ENCODE measurements around the gene CCDC85C.

The CCDC85C gene

GRCh38 chr14:99560922-99561683 is 42.9 kb downstream of the CCDC85C start:
- no peak for DNase-seq (ENCODE audit: low read depth in 1 of 2, low spot score in 1 of 2)

GRCh38 chr14:99560403-99560802 is 43.6 kb downstream of the CCDC85C start:
- no peak for DNase-seq (ENCODE audit: low read depth in 1 of 2, low spot score in 1 of 2)

- DNase-seq (ENCODE audit: low read depth in 1 of 2, low spot score in 1 of 2): no peak
Measured at GRCh38 chr14:99559286-99559990, 44.6 kb downstream of the CCDC85C start.

GRCh38 chr14:99556134-99556791 is 47.7 kb downstream of the CCDC85C start:
- no peak for DNase-seq (ENCODE audit: low read depth in 1 of 2, low spot score in 1 of 2)

- no peak for DNase-seq (ENCODE audit: low read depth in 1 of 2, low spot score in 1 of 2)
Measured at GRCh38 chr14:99554757-99555531, 49.1 kb downstream of the CCDC85C start.

- DNase-seq (ENCODE audit: low read depth in 1 of 2, low spot score in 1 of 2): no peak
Measured at GRCh38 chr14:99554184-99554583, 49.8 kb downstream of the CCDC85C start.

GRCh38 chr14:99552572-99553216 is 51.3 kb downstream of the CCDC85C start:
- DNase-seq (ENCODE audit: low read depth in 1 of 2, low spot score in 1 of 2): no peak

GRCh38 chr14:99552021-99552553 is 51.9 kb downstream of the CCDC85C start:
- no peak for DNase-seq (ENCODE audit: low read depth in 1 of 2, low spot score in 1 of 2)

- no peak for DNase-seq (ENCODE audit: low read depth in 1 of 2, low spot score in 1 of 2)
Measured at GRCh38 chr14:99551034-99551922, 52.7 kb downstream of the CCDC85C start.

- no peak for DNase-seq (ENCODE audit: low read depth in 1 of 2, low spot score in 1 of 2)
Measured at GRCh38 chr14:99550387-99550992, 53.5 kb downstream of the CCDC85C start.

- no peak for DNase-seq (ENCODE audit: low read depth in 1 of 2, low spot score in 1 of 2)
Measured at GRCh38 chr14:99549684-99550083, 54.3 kb downstream of the CCDC85C start.

GRCh38 chr14:99548871-99549515 is 55.0 kb downstream of the CCDC85C start:
- no peak for DNase-seq (ENCODE audit: low read depth in 1 of 2, low spot score in 1 of 2)

GRCh38 chr14:99548255-99548654 is 55.8 kb downstream of the CCDC85C start:
- DNase-seq (ENCODE audit: low read depth in 1 of 2, low spot score in 1 of 2): no peak

- no peak for DNase-seq (ENCODE audit: low read depth in 1 of 2, low spot score in 1 of 2)
Measured at GRCh38 chr14:99546234-99546879, 57.6 kb downstream of the CCDC85C start.

- DNase-seq (ENCODE audit: low read depth in 1 of 2, low spot score in 1 of 2): no peak
Measured at GRCh38 chr14:99545586-99545985, 58.4 kb downstream of the CCDC85C start.

- no peak for DNase-seq (ENCODE audit: low read depth in 1 of 2, low spot score in 1 of 2)
Measured at GRCh38 chr14:99544991-99545390, 59.0 kb downstream of the CCDC85C start.

GRCh38 chr14:99543985-99544384 is 60.0 kb downstream of the CCDC85C start:
- no peak for DNase-seq (ENCODE audit: low read depth in 1 of 2, low spot score in 1 of 2)

- DNase-seq (ENCODE audit: low read depth in 1 of 2, low spot score in 1 of 2): no peak
Measured at GRCh38 chr14:99543370-99543769, 60.6 kb downstream of the CCDC85C start.
